HG03039 (cell line): Measurements from ENCODE around the gene TSPY9.
"Not testable (repeated sequence)": the region's sequence is repeated elsewhere in the genome, so short reads cannot be mapped to it uniquely, and the experiment has no call there.

ENCODE experiments used
- ATAC-seq: cut with Tn5 transposase; IDR thresholded peaks from one replicate; pipeline ENCODE4 v1.9.1; 2021; ENCODE audit warnings: mild to moderate bottlenecking, moderate library complexity; ENCODE audit not compliant: unreplicated experiment

TSPY9 gene, protein sequence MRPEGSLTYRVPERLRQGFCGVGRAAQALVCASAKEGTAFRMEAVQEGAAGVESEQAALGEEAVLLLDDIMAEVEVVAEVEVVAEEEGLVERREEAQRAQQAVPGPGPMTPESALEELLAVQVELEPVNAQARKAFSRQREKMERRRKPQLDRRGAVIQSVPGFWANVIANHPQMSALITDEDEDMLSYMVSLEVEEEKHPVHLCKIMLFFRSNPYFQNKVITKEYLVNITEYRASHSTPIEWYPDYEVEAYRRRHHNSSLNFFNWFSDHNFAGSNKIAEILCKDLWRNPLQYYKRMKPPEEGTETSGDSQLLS

GRCh38 chrY:9486967-9487366 is at the start of gene TSPY9:
TSPY9 (plus strand) TSS chrY:9487267; CDS start chrY:9487313, 46 bp downstream.
- not testable (repeated sequence) for ATAC-seq

DNA sequence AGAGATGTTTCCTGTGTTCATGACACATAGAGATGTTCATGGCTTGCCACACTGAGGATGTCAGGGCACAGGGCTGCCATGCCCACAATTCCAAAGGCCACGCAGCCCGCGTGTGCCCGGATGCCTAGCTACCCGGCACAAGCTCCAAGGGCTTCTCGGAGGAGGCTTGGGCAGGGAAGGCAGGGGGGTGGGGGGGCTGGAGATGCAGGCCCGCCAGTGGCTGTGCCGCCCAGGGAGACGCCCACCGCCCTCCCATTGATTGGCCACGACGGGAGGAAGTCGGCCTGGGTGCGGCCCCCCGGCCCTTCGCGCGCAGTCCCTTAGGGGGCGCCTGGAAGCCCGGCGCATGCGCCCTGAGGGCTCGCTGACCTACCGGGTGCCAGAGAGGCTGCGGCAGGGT is 20.4 kb upstream of the TSPY9 start, which contains the start of gene TSPY1:
TSS of gene TSPY1 (plus strand) at position 301 of the 400 bp plus-strand sequence. CDS start at position 347, 46 bp downstream.
- ATAC-seq = not testable (repeated sequence)

DNA sequence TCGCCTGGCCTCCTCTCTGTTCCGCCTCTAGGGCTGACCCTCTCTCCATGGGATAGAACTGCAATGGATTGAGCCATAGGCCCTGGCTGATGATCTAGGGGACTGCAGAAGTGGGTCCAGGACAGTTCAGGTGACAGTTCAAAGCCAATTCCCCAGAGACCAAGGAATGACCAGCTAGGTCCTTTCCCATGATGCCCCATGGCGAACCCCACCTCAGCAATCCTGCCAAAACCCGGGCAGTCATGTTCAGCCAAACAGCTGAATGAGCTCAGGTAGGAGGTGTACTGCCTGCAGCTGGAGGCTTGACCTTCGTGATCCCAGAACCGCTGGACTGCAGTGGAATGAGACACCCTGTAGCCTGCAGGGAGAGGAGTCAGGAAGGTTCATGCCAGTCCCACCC is 17.3 kb downstream of the TSPY9 start:
- ATAC-seq = not testable (repeated sequence)

DNA sequence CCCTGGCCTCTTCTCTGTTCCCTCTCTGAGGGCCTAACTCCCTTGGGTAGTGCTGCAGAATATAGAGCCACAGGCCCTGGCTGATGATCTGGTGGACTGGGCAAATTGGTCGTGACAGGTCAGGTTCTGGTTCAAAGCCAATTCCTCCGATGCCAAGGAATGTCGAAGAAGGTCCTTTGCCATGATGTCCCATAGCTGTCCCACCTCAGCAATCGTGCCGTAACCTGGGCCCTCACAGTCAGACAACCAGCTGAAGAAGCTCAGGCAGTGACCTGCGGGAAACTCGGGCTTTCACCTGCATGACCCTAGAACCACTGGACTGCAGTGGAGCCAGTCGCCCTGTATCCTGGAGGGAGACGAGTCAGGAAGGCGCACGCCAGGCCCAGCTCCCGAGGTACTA is 29.2 kb downstream of the TSPY9 start:
- not testable (repeated sequence) for ATAC-seq

DNA sequence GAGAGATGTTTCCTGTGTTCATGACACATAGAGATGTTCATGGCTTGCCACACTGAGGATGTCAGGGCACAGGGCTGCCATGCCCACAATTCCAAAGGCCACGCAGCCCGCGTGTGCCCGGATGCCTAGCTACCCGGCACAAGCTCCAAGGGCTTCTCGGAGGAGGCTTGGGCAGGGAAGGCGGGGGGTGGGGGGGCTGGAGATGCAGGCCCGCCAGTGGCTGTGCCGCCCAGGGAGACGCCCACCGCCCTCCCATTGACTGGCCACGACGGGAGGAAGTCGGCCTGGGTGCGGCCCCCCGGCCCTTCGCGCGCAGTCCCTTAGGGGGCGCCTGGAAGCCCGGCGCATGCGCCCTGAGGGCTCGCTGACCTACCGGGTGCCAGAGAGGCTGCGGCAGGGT is 40.5 kb downstream of the TSPY9 start, which contains the start of gene TSPY10:
TSS of gene TSPY10 (plus strand) at position 301 of the 400 bp plus-strand sequence. CDS start at position 347, 46 bp downstream.
- not testable (repeated sequence) for ATAC-seq
